ENCODE results near the gene GAD1.

GAD1 gene

DNA sequence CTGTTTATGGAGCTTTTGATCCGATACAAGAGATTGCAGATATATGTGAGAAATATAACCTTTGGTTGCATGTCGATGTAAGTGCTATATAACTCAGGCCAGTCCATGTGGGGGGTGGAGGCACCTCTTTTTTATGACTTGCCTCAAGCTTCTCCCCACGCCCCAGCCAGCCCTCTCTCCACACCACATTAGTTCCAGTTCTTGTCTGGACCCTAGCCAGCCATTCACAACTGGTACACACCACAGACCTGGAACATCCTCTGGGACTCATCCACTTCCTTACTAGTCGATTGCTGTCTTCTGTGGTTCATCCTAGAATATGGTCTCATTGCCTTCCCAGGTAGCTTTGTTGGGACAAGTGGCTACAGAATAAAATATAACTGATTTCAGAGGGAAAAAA lies 31.0 kb downstream of the GAD1 start:
- no peak for DNase-seq

DNA sequence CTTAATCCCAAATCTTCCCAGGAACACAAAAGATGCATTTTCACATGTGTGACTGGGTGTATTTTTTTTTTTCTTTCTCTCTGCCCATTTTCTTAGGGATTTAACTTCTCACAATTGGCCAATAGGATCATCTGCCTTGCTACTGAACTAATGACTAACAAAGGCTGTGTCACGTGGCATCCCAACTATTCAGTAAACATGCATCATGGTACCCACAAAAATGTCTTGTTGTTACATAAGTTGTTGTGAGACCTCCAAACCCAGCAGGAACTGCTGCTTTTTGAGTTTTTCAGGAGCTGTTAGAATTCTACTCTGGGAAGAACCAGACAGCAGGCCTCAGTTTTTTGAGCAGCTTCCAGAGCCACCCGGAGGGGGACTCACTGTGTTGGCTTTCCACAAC lies 31.9 kb downstream of the GAD1 start:
- no peak for DNase-seq

DNA sequence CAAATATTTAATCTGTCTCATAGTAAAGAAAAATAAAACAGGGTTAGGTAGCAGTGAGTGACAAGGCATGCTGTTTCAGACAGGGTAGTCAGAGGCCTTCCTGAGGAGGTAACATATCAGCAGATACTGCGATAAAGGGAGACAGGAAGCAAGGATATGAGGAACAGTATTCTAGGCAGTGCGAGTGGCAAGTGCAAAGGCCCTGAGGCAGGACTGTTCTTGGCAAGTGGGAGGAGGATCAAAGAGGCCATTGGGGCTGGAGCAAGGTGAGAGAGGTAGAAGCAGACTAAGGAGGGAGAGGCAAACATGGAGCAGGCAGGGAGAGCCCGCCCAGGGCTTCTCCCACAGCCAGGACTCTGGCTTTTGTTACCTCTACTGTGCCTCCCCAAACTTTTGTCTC lies 33.6 kb downstream of the GAD1 start:
- DNase-seq, result no peak

DNA sequence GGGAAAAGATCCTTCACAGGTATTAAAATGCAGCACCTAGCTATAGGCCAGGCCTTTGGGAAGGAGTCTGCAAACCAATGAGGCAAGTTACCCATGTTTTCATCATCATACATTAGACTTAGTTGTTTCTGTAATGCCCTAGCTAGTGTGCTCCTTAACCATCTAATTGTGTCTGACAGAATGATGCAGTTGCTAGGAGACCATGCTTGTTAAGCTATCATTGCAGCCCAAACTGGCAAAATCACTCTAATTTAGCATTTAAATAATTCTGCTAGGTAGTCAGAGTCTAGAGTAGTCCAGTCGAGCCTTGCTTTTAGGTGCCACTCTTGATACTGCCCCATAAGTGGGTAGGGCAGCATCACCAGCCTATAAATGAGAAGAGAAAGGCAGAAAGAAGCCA lies 34.9 kb downstream of the GAD1 start:
- DNase-seq, result no peak

DNA sequence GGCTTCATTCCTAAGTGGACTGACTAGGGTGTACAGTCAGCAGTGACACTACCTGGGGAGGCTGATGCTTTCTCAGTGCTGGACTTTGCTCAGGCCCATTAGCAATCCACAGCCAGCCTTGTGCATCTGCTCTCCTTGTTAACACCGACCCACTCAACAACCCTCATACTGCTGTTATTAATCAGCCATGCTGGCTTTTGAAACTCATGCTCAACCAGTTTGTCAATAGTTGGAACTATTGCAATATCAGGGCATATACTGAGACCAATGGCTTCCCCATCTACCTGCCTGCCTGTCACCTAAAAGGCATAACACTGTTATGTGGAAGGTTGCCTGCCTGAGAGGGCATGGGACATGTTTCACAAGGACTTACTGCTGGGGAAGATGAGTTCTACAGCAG lies 39.4 kb downstream of the GAD1 start:
- DNase-seq, result no peak

DNA sequence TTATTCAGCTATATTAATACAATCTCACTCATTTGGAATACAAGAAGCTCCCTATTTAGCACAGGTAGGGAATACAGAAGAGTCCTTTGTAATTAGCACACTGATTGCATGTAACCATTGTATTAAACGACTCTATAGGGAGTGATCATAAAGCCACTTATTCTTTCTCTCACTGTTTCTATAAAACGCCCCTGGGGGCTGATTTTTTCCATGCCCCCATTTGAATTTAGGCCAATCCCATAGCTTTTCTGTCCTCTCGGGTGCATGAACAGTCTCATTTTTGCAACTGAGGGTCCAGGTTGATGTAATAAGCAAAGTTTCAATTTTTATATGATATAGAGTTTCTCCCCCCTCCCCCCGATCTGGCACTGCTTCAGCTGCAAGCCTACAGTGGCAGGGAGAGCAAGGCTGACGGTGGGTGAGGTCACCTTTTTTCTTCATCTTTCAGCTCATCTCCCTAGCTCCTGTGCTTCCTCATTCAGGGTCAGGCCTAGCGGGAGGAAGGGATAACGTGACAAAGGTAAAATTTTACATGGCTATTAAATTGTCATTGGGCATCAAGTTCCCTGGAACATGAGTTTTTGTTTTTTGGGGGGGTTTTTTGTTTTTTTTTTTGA lies 45.7 kb downstream of the GAD1 start:
- DNase-seq, result no peak

DNA sequence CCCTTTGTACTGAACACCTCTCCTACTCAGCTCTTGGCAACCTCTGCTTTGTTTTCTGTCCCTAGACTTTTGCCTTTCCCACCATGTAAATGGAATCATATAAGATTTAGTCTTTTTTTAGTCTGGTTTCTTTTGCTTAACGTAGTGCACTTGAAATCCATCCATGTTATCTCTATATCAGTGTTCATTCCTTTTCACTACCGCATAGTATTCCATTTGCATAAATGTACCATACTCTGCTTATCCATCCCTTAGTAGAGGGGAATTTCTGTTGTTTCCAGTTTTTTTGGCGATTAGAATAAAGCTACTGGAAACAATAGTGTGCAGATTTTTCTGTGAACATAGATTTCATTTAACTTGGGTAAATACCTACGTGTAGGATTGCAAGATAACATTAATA lies 46.4 kb downstream of the GAD1 start:
- DNase-seq, result no peak

DNA sequence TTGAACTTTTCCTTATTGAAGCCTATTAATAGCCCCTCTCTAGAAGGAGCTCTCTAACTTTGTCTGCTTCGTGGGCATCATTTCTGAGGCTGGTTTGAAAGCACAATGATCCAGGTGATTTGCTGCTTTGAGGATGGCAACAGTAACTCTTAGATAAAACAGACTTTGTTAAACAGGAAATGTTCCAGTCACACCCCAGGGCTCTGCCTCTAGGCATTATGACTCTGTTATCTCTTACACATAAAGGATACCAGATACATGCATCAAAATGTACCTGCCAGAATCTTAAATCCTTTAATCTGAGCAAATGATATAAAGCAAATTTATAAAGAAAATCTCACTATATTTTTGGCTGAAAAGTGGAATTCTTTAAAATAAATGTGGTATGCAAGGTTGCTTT lies 52.3 kb downstream of the GAD1 start:
- DNase-seq, result no peak

DNA sequence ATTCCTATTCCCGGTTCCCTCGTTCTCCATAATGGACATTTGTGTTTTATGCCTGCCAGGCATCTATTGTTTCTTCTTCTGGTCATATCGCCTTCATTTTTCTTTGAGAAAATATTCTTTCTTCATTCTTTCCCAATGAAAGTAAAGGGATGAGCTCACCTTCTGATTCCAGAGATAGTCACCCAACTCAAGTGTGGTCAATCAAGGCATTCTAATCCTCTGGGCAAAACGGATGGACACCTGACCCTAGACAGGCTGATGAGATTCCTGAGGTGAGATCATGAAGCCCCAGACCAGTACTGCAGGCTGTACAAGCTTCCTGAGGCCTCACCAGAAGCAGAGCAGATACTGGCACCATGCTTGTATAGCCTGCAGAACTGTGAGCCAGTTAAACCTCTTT lies 52.8 kb downstream of the GAD1 start:
- DNase-seq, result no peak

DNA sequence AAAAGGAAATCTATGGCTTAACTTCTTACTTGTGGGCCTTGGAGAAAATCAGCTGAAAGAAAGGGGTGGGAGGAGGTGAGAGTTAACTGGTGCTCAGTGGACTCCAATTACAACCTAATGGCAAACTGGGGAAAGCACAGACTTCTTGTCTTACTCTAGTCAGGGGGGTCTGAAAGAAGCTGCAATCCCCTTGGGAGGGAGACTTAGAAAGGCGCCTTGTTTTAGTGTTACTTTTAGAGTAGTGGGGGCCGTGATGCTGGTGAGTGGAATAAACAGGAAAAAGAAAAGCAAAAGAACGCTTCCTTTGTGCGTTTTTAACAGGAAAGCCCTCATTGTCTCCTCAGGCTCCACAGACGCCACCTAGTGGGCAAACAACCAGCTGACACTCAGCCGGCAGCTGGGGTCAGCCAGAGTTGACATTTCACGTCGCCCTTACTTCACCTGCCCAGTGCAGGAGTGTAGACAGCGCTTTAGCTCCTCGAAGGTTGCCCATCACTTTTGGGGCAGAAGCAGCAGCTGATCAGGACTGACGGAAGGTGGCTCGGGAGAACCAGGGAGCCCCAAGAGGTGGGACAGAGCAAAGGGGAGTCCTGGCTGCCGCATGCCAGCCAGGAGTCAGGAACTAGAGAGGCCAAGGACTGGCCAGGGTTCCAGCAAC lies 56.5 kb downstream of the GAD1 start:
- peak; percentile 21 for DNase-seq

DNA sequence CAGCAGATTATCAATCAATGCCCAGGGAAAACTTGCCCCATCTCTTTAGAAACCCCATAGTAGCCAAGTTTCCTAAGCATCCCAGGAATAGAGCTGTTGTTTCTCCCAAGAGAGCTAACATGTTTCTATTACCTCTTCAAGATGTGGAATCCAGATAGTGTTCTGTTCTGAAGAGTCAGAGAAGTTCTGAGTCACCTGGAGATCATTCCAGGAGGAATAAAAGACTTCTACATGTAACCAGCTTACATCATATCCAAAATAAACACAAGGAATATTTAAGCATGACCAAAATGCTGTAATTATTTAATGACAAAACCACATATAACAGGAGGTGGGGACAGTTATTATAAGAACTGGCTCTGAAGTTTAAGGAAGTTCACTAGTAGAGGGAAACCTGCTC lies 61.4 kb downstream of the GAD1 start:
- no peak for DNase-seq

DNA sequence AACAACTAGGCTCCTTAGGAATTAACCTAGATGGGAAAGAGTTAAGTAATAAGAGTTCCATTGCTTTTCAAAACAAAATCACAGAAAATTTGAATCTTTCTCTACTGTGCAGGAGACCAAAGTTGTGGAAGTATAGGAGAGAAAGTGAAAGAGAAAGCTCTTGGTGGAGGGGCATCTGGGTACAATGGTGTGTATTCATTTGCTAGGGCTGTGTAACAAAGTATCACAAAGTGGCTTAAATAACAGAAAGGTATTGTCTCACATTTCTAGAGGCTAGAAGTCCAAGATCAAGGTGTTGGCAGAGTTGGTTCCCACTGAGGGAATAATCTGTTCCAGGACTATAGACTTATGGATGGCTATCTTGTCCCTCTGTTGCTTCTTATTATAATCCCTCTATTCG lies 61.8 kb downstream of the GAD1 start:
- DNase-seq, result no peak

DNA sequence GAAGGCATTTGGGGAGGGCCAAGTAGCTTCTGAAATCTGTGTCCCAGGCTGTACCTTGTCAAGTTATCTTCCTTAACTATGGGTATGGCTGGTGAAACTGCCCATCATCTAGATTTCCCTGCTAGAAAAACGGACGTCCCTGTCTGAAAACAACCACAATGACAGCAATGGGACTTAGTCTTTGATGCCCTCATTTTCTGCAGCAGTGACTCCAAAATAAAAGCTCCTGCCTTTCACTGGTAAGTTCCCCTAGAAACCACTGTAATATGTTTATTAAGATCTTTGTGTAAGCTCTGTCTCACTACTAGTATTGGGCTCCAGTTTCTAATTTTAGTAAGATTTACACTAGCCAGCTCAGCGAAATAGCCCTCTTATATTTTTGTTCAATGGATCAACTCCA lies 65.2 kb downstream of the GAD1 start:
- DNase-seq, result no peak

DNA sequence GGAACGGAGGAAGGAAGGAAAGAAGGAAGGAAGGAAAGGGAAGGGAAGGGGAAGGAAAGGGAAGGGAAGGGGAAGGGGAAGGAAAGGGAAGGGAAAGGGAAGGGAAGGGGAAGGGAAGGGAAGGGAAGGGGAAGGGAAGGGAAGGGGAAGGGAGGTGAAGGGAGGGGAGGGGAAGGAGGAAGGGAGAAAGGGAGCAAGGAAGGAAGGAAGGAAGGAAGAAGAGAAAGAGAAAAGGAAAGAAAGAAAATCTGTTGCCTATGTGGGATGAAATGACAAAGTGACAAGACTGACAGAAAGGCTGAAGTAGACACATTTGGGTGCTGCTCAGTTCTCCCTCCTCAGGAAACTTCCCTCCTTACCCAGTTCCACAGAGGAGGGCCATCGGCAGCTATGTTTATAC lies 66.1 kb downstream of the GAD1 start:
- no peak for DNase-seq

DNA sequence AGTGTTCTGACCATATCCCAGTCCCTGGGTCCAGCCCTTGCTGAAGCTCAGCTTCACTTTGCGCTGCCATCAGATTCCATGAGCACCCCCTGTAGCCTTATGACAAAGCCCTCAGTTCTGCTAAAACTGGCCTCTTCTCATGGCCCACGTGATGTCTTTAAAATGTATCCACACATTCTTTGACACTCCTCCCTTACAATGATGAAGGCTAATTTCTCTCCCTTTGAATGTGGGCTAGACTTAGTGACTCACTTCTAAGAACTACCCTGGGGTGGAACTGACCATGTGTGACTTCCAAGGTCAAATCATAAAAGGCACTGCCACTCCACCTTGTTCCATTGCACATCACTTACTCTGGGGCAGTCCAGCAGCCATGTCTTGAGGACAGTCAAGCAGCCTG lies 67.0 kb downstream of the GAD1 start:
- no peak for DNase-seq

DNA sequence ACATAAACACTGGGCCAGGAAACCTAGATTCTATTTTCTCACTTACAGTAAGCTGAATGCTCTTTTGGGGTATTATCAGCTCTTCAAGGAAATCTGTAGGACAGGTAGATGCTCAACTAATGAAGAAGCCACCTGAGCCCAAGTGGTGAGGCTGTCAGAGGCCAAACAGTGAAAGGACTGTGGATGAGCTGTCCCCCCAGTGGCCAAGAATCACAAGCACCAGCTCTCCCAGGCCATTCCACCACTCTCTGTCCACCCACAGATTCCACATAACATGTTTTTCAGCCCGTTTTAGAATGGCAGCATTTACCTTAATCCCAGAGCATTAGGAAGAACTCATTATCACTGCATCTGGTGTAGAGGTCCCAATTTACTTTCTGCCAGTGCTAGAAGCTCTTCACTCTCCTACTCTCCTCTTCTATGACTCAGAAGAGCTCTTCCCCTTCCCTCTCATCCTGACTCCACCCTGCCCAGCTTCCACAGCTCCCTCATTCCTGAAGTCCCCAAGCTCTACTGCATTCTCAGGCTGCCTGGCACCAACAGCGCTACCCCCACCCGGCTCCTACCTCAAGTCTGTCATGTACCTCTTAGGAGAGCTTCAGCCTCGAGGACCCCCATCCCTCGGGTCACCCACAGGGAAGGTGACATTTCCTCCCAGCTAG lies 68.6 kb downstream of the GAD1 start:
- no peak for DNase-seq

DNA sequence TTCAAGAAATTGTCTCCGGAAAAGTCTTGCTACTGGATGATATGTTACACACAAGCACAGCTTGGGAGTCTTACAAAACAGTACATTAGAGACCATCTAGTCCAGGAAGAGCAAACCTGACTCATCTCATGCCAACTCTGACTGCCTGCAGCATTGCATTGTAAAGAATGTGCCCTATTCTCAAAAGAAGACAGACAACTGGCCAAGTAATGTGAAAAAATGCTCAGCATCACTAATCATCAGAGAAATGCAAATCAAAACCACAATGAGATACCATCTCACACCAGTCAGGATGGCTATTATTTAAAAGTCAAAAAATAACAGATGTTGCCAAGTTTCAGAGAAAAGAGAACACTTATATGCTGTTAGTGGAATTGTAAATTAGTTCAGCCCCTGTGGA lies 69.7 kb downstream of the GAD1 start:
- DNase-seq, result no peak

DNA sequence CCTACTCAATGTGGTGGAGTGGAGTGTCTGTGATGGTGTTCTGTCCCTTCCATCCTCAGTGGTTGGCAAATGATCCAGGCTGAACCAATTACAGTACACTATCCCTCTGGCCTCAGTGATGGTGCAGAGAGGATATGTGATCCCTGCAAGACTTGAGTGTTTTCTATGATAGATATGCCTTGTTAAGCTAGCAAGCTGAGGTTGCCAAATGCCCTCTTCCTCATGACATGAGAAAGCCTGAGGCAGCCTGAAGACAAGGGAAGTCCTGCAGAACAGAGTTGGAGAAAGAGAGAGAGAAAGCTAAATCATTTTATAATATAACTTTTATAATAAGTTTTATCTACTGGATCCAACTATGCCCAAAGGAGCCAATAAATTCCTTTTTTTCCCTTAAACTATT lies 70.8 kb downstream of the GAD1 start:
- no peak for DNase-seq

DNA sequence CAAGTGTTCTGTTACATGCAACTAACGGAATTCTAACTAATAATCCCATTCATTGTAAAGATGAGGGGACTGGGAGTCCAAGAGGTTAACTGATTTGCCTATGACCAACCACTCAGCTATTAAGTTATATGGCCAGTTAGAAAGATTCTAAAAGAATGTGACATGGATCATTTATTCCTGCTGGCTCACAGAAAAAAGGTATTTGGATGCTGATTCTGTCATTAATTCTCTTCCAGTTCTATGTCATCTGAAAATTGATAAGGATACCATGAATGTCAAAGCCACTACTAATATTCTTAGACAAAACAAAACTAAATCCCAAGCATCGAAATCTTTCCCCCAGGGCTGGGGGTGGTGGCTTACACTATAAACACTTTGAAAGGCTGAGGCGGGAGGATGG lies 71.2 kb downstream of the GAD1 start:
- no peak for DNase-seq

DNA sequence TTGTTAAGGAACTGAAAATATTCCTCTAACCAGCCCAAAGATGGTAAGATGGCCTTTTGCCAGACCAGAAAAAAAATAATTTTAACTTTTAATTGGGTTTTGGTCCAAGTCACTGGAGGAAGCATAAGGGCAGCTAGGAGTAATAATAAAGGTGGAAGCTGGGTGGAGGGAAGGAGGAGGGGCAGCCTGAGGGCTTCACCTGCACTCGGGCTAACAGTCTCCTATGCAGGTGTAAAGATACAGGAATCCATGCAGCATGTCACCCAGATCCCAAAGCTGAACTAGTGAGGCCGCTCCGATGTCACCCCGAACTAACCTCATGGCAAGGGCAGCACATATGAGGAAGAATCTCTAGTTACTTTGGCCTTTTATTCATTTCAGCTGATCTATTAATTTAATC lies 75.2 kb downstream of the GAD1 start:
- DNase-seq, result no peak

DNA sequence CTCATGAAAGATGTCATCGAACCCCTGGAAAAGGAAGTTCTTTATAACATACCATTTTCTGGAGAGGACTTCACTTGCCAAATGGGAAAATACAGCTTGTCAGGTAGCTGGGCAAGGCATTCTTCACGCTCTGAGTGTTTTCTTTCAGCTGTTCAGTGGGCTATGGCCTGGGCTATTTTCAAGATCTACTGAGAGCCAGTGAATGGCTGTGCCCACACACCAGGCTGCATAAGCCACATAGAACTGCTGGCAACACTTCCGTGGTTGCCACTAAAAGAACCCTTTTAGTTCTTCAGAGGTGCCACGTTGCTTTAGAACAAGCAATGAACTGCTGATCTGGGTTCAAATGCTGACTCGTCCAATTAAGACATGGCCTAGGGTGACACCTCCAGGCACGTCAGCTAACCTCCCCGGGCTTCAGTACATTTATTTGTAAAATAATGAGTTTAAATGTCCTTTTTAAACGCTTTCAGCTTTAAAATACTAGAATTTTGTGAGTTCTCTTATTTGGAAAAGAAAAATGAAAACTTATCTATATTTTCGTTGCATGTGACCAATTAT lies 75.8 kb downstream of the GAD1 start:
- DNase-seq, result no peak

DNA sequence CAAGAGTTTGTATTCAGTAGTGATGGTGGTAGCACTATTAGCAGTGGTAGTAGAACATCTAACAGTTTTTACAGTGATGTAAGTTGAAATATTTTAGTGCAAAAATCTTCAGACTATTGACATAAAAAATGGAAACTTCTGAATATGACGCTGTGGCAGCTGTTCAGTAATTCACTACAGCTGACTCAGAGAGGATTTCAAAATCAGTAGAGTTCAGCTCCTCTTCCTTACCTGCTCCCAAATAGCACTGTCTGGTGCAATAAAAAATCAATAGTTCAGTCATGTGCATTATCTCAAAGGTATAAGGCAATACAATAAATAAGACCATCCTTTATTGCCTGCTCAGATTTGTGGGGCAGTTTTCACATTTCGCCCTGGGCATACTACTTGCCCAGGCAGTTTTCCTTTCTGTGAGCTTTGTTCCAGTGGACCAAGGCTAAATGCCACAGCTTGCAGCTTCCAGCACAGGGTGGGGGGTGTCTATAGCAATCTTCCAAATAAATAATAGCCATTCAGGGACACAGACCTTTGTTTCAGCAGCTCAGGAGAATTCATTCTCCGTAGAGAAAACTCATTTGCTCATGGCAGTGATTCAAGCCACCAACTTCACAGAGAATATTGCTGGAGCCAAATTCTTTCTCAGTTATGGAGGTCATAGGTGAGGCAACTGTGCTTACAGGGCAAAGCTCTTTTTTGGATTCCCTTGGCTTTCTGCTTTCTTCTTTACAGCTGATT lies 78.5 kb downstream of the GAD1 start:
- no peak for DNase-seq

DNA sequence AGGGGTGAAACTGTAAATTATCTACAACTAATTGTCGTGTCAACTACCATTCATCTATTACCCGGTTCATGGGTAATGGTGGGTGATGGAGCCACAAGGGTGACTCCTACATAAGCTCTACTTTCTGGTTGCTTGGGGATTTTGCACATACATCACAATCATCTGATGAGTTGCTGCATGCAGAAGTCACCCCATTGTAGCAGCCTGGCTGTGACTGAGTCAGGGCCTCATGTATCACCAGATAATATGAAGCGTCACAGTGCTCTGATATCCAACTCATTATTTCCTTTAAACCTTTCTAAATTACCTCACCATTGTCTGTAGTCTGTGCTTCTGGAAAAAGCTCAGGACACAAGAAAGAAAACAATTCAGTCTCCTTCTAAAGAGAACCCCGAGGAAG lies 79.9 kb downstream of the GAD1 start:
- no peak for DNase-seq

DNA sequence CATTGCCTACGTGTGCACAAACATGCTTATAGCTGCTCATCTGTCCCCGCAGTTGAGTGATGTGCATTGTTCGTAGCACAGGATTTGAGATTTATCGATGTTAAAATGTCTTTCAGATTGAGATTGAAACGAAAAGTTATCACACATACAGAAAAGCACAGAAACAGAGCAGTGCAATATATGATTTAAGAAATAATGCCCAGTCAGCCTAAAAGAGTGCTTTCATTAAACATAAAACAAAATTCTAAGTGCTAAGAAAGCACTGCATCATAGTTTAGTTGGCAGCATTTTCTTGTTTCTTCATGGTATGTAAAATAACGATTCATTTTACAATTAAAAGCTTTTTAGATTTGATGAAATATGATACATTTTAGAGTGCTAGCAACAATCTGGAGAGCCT lies 80.4 kb downstream of the GAD1 start:
- DNase-seq, result no peak

Measured in DMS79 treated with DMSO at 0.1 percent for 48 hours (cell line).